ENCODE measurements around the gene CIAO2B.
"Not testable (repeated sequence)": the region's sequence is repeated elsewhere in the genome, so short reads cannot be mapped to it uniquely, and the experiment has no call there.

CIAO2B gene

DNA sequence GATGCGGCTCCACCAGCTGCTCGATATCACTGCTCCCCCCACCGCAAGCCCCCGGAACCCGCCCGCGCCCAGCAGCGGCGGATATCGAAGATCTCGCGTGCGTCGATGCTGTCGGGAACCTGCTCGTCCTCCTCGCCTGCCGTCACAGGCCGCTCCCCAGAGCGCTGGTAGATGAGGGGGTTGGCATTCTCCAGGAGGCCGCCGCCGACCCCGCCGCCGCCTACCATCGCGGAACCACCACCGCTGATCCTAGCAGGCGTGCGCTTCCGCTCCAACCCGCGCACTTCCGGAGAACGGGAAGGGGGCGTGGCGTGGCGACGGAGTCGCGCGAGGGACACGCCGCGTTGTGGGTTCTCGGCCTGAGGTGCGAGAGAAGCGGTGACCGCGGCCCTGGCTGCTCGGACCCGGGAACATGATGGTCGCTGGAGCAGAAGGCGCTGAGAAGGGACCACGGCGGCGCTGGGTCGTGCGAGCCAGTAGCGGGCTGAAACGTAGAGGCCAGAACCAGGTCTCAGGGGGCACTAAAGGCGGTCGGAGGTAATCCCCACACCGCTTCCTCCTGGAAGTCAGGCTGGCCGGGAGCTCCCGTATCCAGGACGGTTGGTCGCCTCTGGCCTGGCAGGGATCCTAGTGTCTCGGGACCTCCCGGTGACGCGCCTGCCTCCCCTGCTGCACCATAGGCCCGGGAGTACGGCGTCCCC lies at the start of gene CIAO2B:
CIAO2B (minus strand) TSS at position 265 of the 701 bp plus-strand sequence; CDS start at position 227, 38 bp downstream.
- peak within 1 kb of the TSS; percentile 95 for H3K27ac ChIP-seq (ENCODE audit: low read depth in 2 of 2, low read length in 2 of 2)
- H3K9ac ChIP-seq (ENCODE audit: low read depth in 1 of 2, low read length in 2 of 2), result peak within 1 kb of the TSS; percentile 98 to 100
- H3K4me3 ChIP-seq (ENCODE audit: low read length in 2 of 2), result peak within 1 kb of the TSS; percentile 85 to 98
- H3K4me1 ChIP-seq (ENCODE audit: control insufficient read depth in 2 of 2, insufficient read depth in 2 of 2, low read length in 2 of 2), result peaks cover 39 to 47% of the 10 kb centered on the region in 2 donors
- H3K9me3 ChIP-seq (ENCODE audit: control insufficient read depth in 2 of 2, low read length in 2 of 2), result no peaks in the 10 kb centered on the region
- no peaks in the 10 kb centered on the region for H3K27me3 ChIP-seq (ENCODE audit: control insufficient read depth in 2 of 2, insufficient read depth in 2 of 2, low read length in 2 of 2)
- H3K36me3 ChIP-seq (ENCODE audit: control insufficient read depth in 2 of 2, insufficient read depth in 2 of 2, low read length in 2 of 2), result peaks cover 23 to 35% of the 10 kb centered on the region in 2 donors

GRCh38 chr16:66983033-66983432 lies 48.8 kb upstream of the CIAO2B start:
- Histone ChIP-seq H3K4me3 (ENCODE audit: low read length in 2 of 2) (no peak overlapping the region), H3K4me1 (ENCODE audit: control insufficient read depth in 2 of 2, insufficient read depth in 2 of 2, low read length in 2 of 2) (peaks cover 0 to 3% of the 10 kb centered on the region in 2 donors), H3K36me3 (ENCODE audit: control insufficient read depth in 2 of 2, insufficient read depth in 2 of 2, low read length in 2 of 2) (no peaks in the 10 kb centered on the region), H3K27me3 (ENCODE audit: control insufficient read depth in 2 of 2, insufficient read depth in 2 of 2, low read length in 2 of 2) (peaks cover 0 to 3% of the 10 kb centered on the region in 2 donors), H3K27ac (ENCODE audit: low read depth in 2 of 2, low read length in 2 of 2) (no peak overlapping the region), H3K9ac (ENCODE audit: low read depth in 1 of 2, low read length in 2 of 2) (no peak overlapping the region), H3K9me3 (ENCODE audit: control insufficient read depth in 2 of 2, low read length in 2 of 2) (no peaks in the 10 kb centered on the region)

DNA sequence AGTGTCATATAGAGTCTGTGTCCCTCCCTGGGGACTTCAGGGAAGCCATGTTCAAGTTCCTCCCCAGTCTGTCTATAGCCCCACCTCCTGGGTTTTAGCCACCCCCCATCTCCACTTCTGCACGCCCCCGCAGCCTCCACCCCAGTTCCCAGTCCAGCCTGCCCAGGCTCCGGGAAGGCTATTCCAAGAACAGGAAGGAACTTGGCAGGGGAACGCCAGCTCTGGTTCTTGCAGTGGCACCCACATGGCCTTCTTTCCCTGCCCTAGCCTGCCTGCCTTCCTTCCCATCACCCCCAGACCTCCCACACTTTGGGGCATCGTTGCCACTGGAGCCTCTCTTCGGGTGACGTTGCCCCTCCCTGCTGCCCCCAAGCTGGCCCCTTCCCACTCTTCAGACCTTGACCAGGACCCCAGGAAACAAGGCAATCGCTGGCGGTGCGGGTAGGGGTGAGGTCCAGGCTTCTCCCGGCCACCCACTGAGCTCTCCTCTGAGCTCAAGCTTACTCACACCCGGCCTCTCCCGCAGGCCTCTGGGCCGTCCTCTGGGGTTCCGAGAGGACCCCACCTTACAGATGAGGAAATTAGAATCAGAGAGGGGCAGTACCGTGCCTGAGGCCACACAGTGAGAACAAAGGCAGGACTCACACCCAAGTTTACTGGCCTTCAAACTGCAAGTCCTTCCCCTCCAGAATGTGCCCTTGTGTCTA lies 45.0 kb upstream of the CIAO2B start:
- Histone ChIP-seq H3K9me3 (ENCODE audit: control insufficient read depth in 2 of 2, low read length in 2 of 2) (no peaks in the 10 kb centered on the region), H3K4me1 (ENCODE audit: control insufficient read depth in 2 of 2, insufficient read depth in 2 of 2, low read length in 2 of 2) (peaks cover 0 to 13% of the 10 kb centered on the region in 2 donors), H3K27me3 (ENCODE audit: control insufficient read depth in 2 of 2, insufficient read depth in 2 of 2, low read length in 2 of 2) (peaks cover 0 to 3% of the 10 kb centered on the region in 2 donors), H3K4me3 (ENCODE audit: low read length in 2 of 2) (no peak overlapping the region), H3K27ac (ENCODE audit: low read depth in 2 of 2, low read length in 2 of 2) (no peak overlapping the region), H3K36me3 (ENCODE audit: control insufficient read depth in 2 of 2, insufficient read depth in 2 of 2, low read length in 2 of 2) (no peaks in the 10 kb centered on the region), H3K9ac (ENCODE audit: low read depth in 1 of 2, low read length in 2 of 2) (no peak overlapping the region)

- Histone ChIP-seq H3K9ac (ENCODE audit: low read depth in 1 of 2, low read length in 2 of 2) (peak overlapping the region in 1 of 2 donors; percentile 20), H3K4me3 (ENCODE audit: low read length in 2 of 2) (no peak overlapping the region), H3K4me1 (ENCODE audit: control insufficient read depth in 2 of 2, insufficient read depth in 2 of 2, low read length in 2 of 2) (peaks cover 0 to 13% of the 10 kb centered on the region in 2 donors), H3K27ac (ENCODE audit: low read depth in 2 of 2, low read length in 2 of 2) (no peak overlapping the region), H3K36me3 (ENCODE audit: control insufficient read depth in 2 of 2, insufficient read depth in 2 of 2, low read length in 2 of 2) (peaks cover 4% of the 10 kb centered on the region in 2 donors), H3K9me3 (ENCODE audit: control insufficient read depth in 2 of 2, low read length in 2 of 2) (no peaks in the 10 kb centered on the region), H3K27me3 (ENCODE audit: control insufficient read depth in 2 of 2, insufficient read depth in 2 of 2, low read length in 2 of 2) (no peaks in the 10 kb centered on the region)
Observed at GRCh38 chr16:66977341-66978113, 43.3 kb upstream of the CIAO2B start.

DNA sequence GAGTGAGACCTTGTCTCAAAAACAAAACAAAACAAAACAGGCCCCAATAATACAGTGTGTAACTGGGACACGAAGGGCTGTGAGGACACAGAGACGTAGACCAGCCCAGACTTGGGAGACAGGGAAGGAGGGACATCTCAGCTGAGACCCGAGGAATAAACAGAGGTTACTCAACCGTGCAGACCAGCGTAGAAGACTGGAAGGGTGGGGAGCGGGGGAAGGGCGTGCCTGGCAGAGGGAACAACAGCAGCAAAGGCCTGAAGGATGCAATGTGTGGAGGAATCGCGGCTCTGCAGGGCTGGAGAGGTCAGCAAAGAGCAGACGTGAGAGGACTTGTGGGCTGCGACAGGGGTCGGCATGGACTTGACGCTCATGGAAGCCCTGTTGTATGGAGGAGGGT lies 42.5 kb upstream of the CIAO2B start:
- Histone ChIP-seq H3K9me3 (ENCODE audit: control insufficient read depth in 2 of 2, low read length in 2 of 2) (no peaks in the 10 kb centered on the region), H3K27me3 (ENCODE audit: control insufficient read depth in 2 of 2, insufficient read depth in 2 of 2, low read length in 2 of 2) (no peaks in the 10 kb centered on the region), H3K27ac (ENCODE audit: low read depth in 2 of 2, low read length in 2 of 2) (no peak overlapping the region), H3K4me3 (ENCODE audit: low read length in 2 of 2) (no peak overlapping the region), H3K36me3 (ENCODE audit: control insufficient read depth in 2 of 2, insufficient read depth in 2 of 2, low read length in 2 of 2) (peaks cover 9% of the 10 kb centered on the region in 2 donors), H3K4me1 (ENCODE audit: control insufficient read depth in 2 of 2, insufficient read depth in 2 of 2, low read length in 2 of 2) (peaks cover 0 to 13% of the 10 kb centered on the region in 2 donors), H3K9ac (ENCODE audit: low read depth in 1 of 2, low read length in 2 of 2) (no peak overlapping the region)

- no peaks in the 10 kb centered on the region for H3K27me3 ChIP-seq (ENCODE audit: control insufficient read depth in 2 of 2, insufficient read depth in 2 of 2, low read length in 2 of 2)
- H3K36me3 ChIP-seq (ENCODE audit: control insufficient read depth in 2 of 2, insufficient read depth in 2 of 2, low read length in 2 of 2), result peaks cover 18% of the 10 kb centered on the region in 2 donors
- no peak overlapping the region for H3K9ac ChIP-seq (ENCODE audit: low read depth in 1 of 2, low read length in 2 of 2)
- H3K9me3 ChIP-seq (ENCODE audit: control insufficient read depth in 2 of 2, low read length in 2 of 2), result no peaks in the 10 kb centered on the region
- no peak overlapping the region for H3K4me3 ChIP-seq (ENCODE audit: low read length in 2 of 2)
- peaks cover 0 to 13% of the 10 kb centered on the region in 2 donors for H3K4me1 ChIP-seq (ENCODE audit: control insufficient read depth in 2 of 2, insufficient read depth in 2 of 2, low read length in 2 of 2)
- no peak overlapping the region for H3K27ac ChIP-seq (ENCODE audit: low read depth in 2 of 2, low read length in 2 of 2)
Observed at GRCh38 chr16:66975302-66975893, 41.2 kb upstream of the CIAO2B start.

GRCh38 chr16:66974932-66975246 lies 40.7 kb upstream of the CIAO2B start:
- not testable (repeated sequence) for H3K4me3 ChIP-seq (ENCODE audit: low read length in 2 of 2)

GRCh38 chr16:66974156-66974931 lies 40.1 kb upstream of the CIAO2B start:
- Histone ChIP-seq H3K4me1 (ENCODE audit: control insufficient read depth in 2 of 2, insufficient read depth in 2 of 2, low read length in 2 of 2) (peaks cover 0 to 13% of the 10 kb centered on the region in 2 donors), H3K36me3 (ENCODE audit: control insufficient read depth in 2 of 2, insufficient read depth in 2 of 2, low read length in 2 of 2) (peaks cover 22 to 25% of the 10 kb centered on the region in 2 donors)
- not testable (repeated sequence) for H3K9ac ChIP-seq (ENCODE audit: low read depth in 1 of 2, low read length in 2 of 2); H3K4me3 ChIP-seq (ENCODE audit: low read length in 2 of 2); H3K27ac ChIP-seq (ENCODE audit: low read depth in 2 of 2, low read length in 2 of 2); H3K27me3 ChIP-seq (ENCODE audit: control insufficient read depth in 2 of 2, insufficient read depth in 2 of 2, low read length in 2 of 2); H3K9me3 ChIP-seq (ENCODE audit: control insufficient read depth in 2 of 2, low read length in 2 of 2)

More at GRCh38 chr16:66974932-66975246, 40.7 kb upstream of the CIAO2B start:
- H3K9me3 ChIP-seq (ENCODE audit: control insufficient read depth in 2 of 2, low read length in 2 of 2); H3K9ac ChIP-seq (ENCODE audit: low read depth in 1 of 2, low read length in 2 of 2); H3K27ac ChIP-seq (ENCODE audit: low read depth in 2 of 2, low read length in 2 of 2); H3K27me3 ChIP-seq (ENCODE audit: control insufficient read depth in 2 of 2, insufficient read depth in 2 of 2, low read length in 2 of 2): not testable (repeated sequence)
- H3K36me3 ChIP-seq (ENCODE audit: control insufficient read depth in 2 of 2, insufficient read depth in 2 of 2, low read length in 2 of 2), result peaks cover 18 to 20% of the 10 kb centered on the region in 2 donors
- peaks cover 0 to 13% of the 10 kb centered on the region in 2 donors for H3K4me1 ChIP-seq (ENCODE audit: control insufficient read depth in 2 of 2, insufficient read depth in 2 of 2, low read length in 2 of 2)

DNA sequence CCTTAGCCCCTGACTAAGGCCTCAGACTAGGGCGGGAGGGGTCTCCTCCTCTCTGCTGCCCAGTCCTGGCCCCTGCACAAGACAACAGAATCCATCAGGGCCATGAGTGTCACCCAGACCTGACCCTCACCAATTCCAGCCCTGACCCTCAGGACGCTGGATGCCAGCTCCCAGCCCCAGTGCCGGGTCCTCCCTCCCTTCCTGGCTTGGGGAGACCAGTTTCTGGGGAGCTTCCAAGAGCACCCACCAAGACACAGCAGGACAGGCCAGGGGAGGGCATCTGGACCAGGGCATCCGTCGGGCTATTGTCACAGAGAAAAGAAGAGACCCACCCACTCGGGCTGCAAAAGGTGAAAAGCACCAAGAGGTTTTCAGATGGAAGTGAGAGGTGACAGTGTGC lies 39.5 kb upstream of the CIAO2B start:
- Histone ChIP-seq H3K4me1 (ENCODE audit: control insufficient read depth in 2 of 2, insufficient read depth in 2 of 2, low read length in 2 of 2) (peaks cover 0 to 10% of the 10 kb centered on the region in 2 donors), H3K4me3 (ENCODE audit: low read length in 2 of 2) (no peak overlapping the region), H3K27ac (ENCODE audit: low read depth in 2 of 2, low read length in 2 of 2) (no peak overlapping the region), H3K36me3 (ENCODE audit: control insufficient read depth in 2 of 2, insufficient read depth in 2 of 2, low read length in 2 of 2) (peaks cover 25 to 28% of the 10 kb centered on the region in 2 donors), H3K9ac (ENCODE audit: low read depth in 1 of 2, low read length in 2 of 2) (no peak overlapping the region), H3K27me3 (ENCODE audit: control insufficient read depth in 2 of 2, insufficient read depth in 2 of 2, low read length in 2 of 2) (no peaks in the 10 kb centered on the region), H3K9me3 (ENCODE audit: control insufficient read depth in 2 of 2, low read length in 2 of 2) (no peaks in the 10 kb centered on the region)
